ENCODE results near the gene KRTAP19-2. TPM values are rescaled to one million over a fixed set of nuclear protein-coding genes. Genes with fewer than 3 reads are reported as not detected.
A peak's percentile ranks its signal among the peaks of the same experiment; 100 is the strongest.
"Not testable (repeated sequence)": the region's sequence is repeated elsewhere in the genome, so short reads cannot be mapped to it uniquely, and the experiment has no call there.

The KRTAP19-2 gene, protein sequence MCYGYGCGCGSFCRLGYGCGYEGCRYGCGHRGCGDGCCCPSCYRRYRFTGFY
- not detected for total RNA-seq
- long read RNA-seq, result 0 reads

DNA sequence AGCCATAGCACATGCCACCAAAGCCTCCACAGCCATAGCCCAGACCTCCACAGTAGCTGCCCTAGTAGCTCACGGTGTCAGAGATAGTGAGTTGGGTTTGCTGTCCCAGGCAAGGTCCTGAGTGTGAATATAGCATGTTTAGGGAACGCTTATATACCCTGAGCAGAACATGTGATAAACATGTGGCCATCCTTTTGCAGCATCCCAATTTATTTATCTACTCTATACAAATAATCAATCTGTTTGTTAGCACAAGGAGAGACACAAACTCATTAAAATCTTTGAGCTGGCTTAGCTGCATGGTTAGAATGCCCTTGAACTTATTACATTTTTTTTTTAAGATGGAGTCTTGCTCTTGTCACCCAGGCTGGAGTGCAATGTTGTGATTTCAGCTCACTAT lies at the start of gene KRTAP19-2:
TSS of gene KRTAP19-2 (minus strand) at position 101 of the 400 bp plus-strand sequence. CDS start at position 13, 88 bp downstream.
- no peaks in the 10 kb centered on the region for H3K9me3 ChIP-seq
- no peaks in the 10 kb centered on the region for H3K4me1 ChIP-seq
- H3K36me3 ChIP-seq, result no peaks in the 10 kb centered on the region
- H3K27ac ChIP-seq, result no peak within 1 kb of the TSS
- ATAC-seq (no peak), DNase-seq (no peak)
- no peak for TF ChIP-seq CTCF (IDR thresholded peaks at IDR 0.05)
- intact Hi-C loops (cut with DNase I), result no loop called here
- no peaks in the 10 kb centered on the region for H3K27me3 ChIP-seq (ENCODE audit: low read depth)
- no peak within 1 kb of the TSS for H3K4me3 ChIP-seq

- DNase-seq (no peak), ATAC-seq (no peak)
- no peaks in the 10 kb centered on the region for H3K36me3 ChIP-seq
- H3K4me1 ChIP-seq, result no peaks in the 10 kb centered on the region
- H3K27ac ChIP-seq, result no peak overlapping the region
- intact Hi-C loops (cut with DNase I), result no loop called here
- H3K9me3 ChIP-seq, result no peaks in the 10 kb centered on the region
- no peak overlapping the region for H3K4me3 ChIP-seq
- TF ChIP-seq CTCF (IDR thresholded peaks at IDR 0.05), result no peak
- H3K27me3 ChIP-seq (ENCODE audit: low read depth), result no peaks in the 10 kb centered on the region
These were observed 31.6 kb upstream of the KRTAP19-2 start for GRCh38 chr21:30518876-30519275.

- H3K4me3 ChIP-seq, result no peak overlapping the region
- no peaks in the 10 kb centered on the region for H3K4me1 ChIP-seq
- TF ChIP-seq CTCF (IDR thresholded peaks at IDR 0.05), result no peak
- no peak overlapping the region for H3K27ac ChIP-seq
- DNase-seq (no peak), ATAC-seq (no peak)
- intact Hi-C loops (cut with DNase I), result no loop called here
- no peaks in the 10 kb centered on the region for H3K27me3 ChIP-seq (ENCODE audit: low read depth)
- H3K36me3 ChIP-seq, result no peaks in the 10 kb centered on the region
- H3K9me3 ChIP-seq, result no peaks in the 10 kb centered on the region
These were observed 28.4 kb upstream of the KRTAP19-2 start for GRCh38 chr21:30515681-30516080.

DNA sequence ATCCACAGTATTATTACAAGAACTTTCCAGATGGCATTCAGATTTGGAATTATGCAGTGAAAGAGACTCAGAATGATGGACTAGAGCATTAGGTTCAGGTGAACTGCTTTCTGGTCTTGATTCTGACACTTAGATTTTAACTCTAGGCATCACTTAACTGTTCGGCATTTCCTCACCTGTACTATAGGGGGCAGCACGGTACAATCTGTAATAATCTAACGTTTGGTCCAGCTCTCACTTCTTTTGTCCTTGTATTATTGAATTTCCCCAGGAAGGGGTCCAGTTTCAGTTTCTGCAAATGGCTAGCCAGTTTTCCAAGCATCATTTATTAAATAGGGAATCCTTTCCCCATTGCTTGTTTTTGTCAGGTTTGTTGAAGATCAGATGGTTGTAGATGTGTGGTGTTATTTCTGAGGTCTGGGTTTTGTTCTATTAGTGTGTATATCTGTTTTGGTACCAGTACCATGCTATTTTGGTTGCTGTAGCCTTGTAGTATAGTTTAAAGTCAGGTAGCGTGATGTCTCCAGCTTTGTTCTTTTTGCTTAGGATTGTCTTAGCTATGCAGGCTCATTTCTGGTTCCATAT lies 18.5 kb upstream of the KRTAP19-2 start:
- TF ChIP-seq CTCF (IDR thresholded peaks at IDR 0.05), result peak; percentile 36
- H3K27ac ChIP-seq; intact Hi-C loops (cut with DNase I); H3K36me3 ChIP-seq; DNase-seq; H3K4me3 ChIP-seq; H3K27me3 ChIP-seq (ENCODE audit: low read depth); H3K4me1 ChIP-seq; H3K9me3 ChIP-seq: not testable (repeated sequence)
- peak in 1 of 2 donors; percentile 34 for ATAC-seq

GRCh38 chr21:30502041-30502440 lies 14.8 kb upstream of the KRTAP19-2 start, which contains the start of gene KRTAP19-5:
Gene KRTAP19-5, minus strand, starts transcription at chr21:30502141. Its CDS starts 51 bp downstream, at chr21:30502090.
- ATAC-seq, result no peak
- Histone ChIP-seq H3K9me3 (no peaks in the 10 kb centered on the region), H3K4me1 (no peaks in the 10 kb centered on the region), H3K36me3 (no peaks in the 10 kb centered on the region), H3K27me3 (ENCODE audit: low read depth) (no peaks in the 10 kb centered on the region), H3K27ac (no peak within 1 kb of the TSS), H3K4me3 (no peak within 1 kb of the TSS)
- intact Hi-C loops (cut with DNase I), result no loop called here
- DNase-seq, result no peak
- no peak for TF ChIP-seq CTCF (IDR thresholded peaks at IDR 0.05)

Measured in lower lobe of right lung (tissue), 2 donors.